GM12878 (cell line): ENCODE measurements around the gene ZNF813. TPM values are rescaled to one million over a fixed set of nuclear protein-coding genes. Genes with fewer than 3 reads are reported as not detected.
A peak's percentile ranks its signal among the peaks of the same experiment; 100 is the strongest.
"Not testable (repeated sequence)": the region's sequence is repeated elsewhere in the genome, so short reads cannot be mapped to it uniquely, and the experiment has no call there.

ENCODE experiments used
- ATAC-seq: fragments of 200-7000 bp; cut with Tn5 transposase; 3 replicates; pipeline ENCODE4 v1.9.1; 2020; ENCODE audit warnings: mild to moderate bottlenecking, moderate library complexity
- BruUV-seq: library from RNA; stranded (reverse); fragments of 400-500 nt; replicated peaks from 2 replicates; lab custom pipeline; 2021; lab: Mats Ljungman, UMichigan
- CTCF ChIA-PET: fragments of 300-600 bp; sonication (Branson Sonifier 250); formaldehyde crosslinking; extraction: SDS; loops from one replicate; lab custom pipeline; 2021; ENCODE audit warnings: inconsistent platforms; lab: Yijun Ruan, JAX
- POLR2A ChIA-PET: fragments of 350-600 bp; formaldehyde crosslinking; extraction: SDS; loops from one replicate; lab custom pipeline; 2021; ENCODE audit warnings: inconsistent platforms; lab: Charles Lee
- RAD21 ChIA-PET: fragments of 300-600 bp; sonication (Branson Sonifier 250); formaldehyde crosslinking; loops from one replicate; lab custom pipeline; 2023; ENCODE audit warnings: antibody characterized with exemption; ENCODE audit not compliant: unreplicated experiment; lab: Charles Lee
- SMC1A ChIA-PET: fragments of 300-600 bp; sonication (Branson Sonifier 250); formaldehyde crosslinking; loops from one replicate; lab custom pipeline; 2023; ENCODE audit not compliant: unreplicated experiment, uncharacterized antibody; lab: Charles Lee
- DNase-seq: peaks from one replicate; pipeline ENCODE4 v3.0.0-alpha.2; 2011; ENCODE audit warnings: low read depth, low spot score
- FAIRE-seq: peaks from 3 replicates; lab custom pipeline; 2011; peaks lifted over from hg19 to GRCh38; lab: Jason Lieb, UNC
- H2AFZ ChIP-seq: 2 replicates; pipeline ENCODE4 v1.6.0; 2011; ENCODE audit warnings: low read depth, low read length, control low read depth; ENCODE audit not compliant: control insufficient read depth
- H3K27ac ChIP-seq: 2 replicates; pipeline ENCODE4 v1.5.1; 2011; ENCODE audit warnings: control low read depth; ENCODE audit not compliant: control insufficient read depth, insufficient read depth
- H3K27me3 ChIP-seq, 2 experiments: replicated peaks in 1 of 2; 2 replicates each; pipeline versions ENCODE4 v1.6.0 to v1.6.1; 2011; ENCODE audit warnings: low read length in 1 of 2; ENCODE audit not compliant: control insufficient read depth in 2 of 2, insufficient read depth in 2 of 2
- H3K36me3 ChIP-seq, 2 experiments: 2 replicates each; pipeline ENCODE4 v1.5.1; 2011; ENCODE audit warnings: low read length in 1 of 2; ENCODE audit not compliant: control insufficient read depth in 2 of 2, insufficient read depth in 2 of 2
- H3K4me1 ChIP-seq: 2 replicates; pipeline ENCODE4 v1.6.1; 2011; ENCODE audit warnings: mild to moderate bottlenecking, low read length, moderate library complexity, mixed read lengths; ENCODE audit not compliant: control insufficient read depth, insufficient read depth
- H3K4me2 ChIP-seq: 2 replicates; pipeline ENCODE4 v1.6.0; 2011; ENCODE audit warnings: control low read depth; ENCODE audit not compliant: control insufficient read depth, insufficient read depth
- H3K4me3 ChIP-seq: fragments of 200-600 bp; sonication (generic); 2 replicates; pipeline ENCODE4 v1.5.1; 2016
- H3K79me2 ChIP-seq: 2 replicates; pipeline ENCODE4 v1.6.0; 2011; ENCODE audit warnings: low read length; ENCODE audit not compliant: control insufficient read depth, insufficient read depth
- H3K9ac ChIP-seq: 2 replicates; pipeline ENCODE4 v1.8.0; 2011; ENCODE audit warnings: low read length, control low read depth, mixed read lengths; ENCODE audit not compliant: control insufficient read depth, insufficient read depth
- H3K9me3 ChIP-seq: replicated peaks from 3 replicates; pipeline ENCODE4 v1.5.1; 2011; ENCODE audit warnings: mild to moderate bottlenecking, low read length; ENCODE audit not compliant: control insufficient read depth, insufficient read depth
- H4K20me1 ChIP-seq: 2 replicates; pipeline ENCODE4 v1.6.0; 2011; ENCODE audit not compliant: control insufficient read depth, insufficient read depth
- BMI1 ChIP-seq: fragments of 450-650 bp; IDR thresholded peaks from 2 replicates; pipeline ENCODE4 v1.6.1; 2016; ENCODE audit warnings: mild to moderate bottlenecking, moderate library complexity, borderline replicate concordance
- MYC ChIP-seq: IDR thresholded peaks from 2 replicates; pipeline ENCODE4 v1.6.1; 2011; ENCODE audit warnings: mild to moderate bottlenecking, low read length, moderate library complexity, inconsistent platforms; ENCODE audit not compliant: insufficient read depth, insufficient replicate concordance, insufficient read length, severe bottlenecking
- RAD21 ChIP-seq: IDR thresholded peaks from 2 replicates; pipeline ENCODE4 v1.6.1; 2011; ENCODE audit warnings: mild to moderate bottlenecking, low read depth, low read length, moderate library complexity; ENCODE audit not compliant: insufficient read depth
- SMC3 ChIP-seq: IDR thresholded peaks from 2 replicates; pipeline ENCODE4 v1.6.1; 2011; ENCODE audit warnings: low read length, improper control_type of control experiment, borderline replicate concordance
- STAT3 ChIP-seq: IDR thresholded peaks from 2 replicates; pipeline ENCODE4 v1.6.1; 2011; ENCODE audit warnings: low read depth, low read length, improper control_type of control experiment
- WGBS: methylation state at CpG from one replicate; pipeline ENCODE4 v1.1.6; 2016; ENCODE audit warnings: low lambda C conversion rate; ENCODE audit not compliant: insufficient replicate concordance, insufficient coverage; ENCODE audit errors: missing lambda C conversion rate; 5-methylcytosine and 5-hydroxymethylcytosine counted together
- in situ Hi-C: fragments of 300-500 bp; cut with MboI; formaldehyde crosslinking; loops from 9 replicates; pipeline ENCODE4 v1.14.3; 2018; ENCODE audit warnings: mixed read lengths
- intact Hi-C: fragments of 100-400 bp; cut with micrococcal nuclease; formaldehyde crosslinking; loops from one replicate; pipeline ENCODE4 v1.14.2; 2022; ENCODE audit not compliant: unreplicated experiment
- polyA plus RNA-seq, 11 experiments: library from polyadenylated mRNA; depleted of rRNA in 4 of 11; unstranded in 6 of 11; stranded (reverse) in 5 of 11; fragments of >200 nt; fragmentation: Nextera tagmentation in 4 of 11; fragmentation: Illumina TruSeq in 1 of 11; extraction: Ambion mirVana in 4 of 11; extraction: Trizol in 1 of 11; gene quantifications; 1 replicate in 1 of 11; 2 replicates in 10 of 11; pipeline versions ENCODE4 v1.2.1 to v1.2.3, GENCODE V29; 2011 to 2016; ENCODE audit warnings: inconsistent platforms in 2 of 11, missing spikeins in 2 of 11, low read depth in 1 of 11
- total RNA-seq, 4 experiments: library from RNA; depleted of rRNA in 3 of 4; stranded (reverse); fragments of >200 nt in 3 of 4; fragmentation: Illumina TruSeq in 1 of 4; extraction: Trizol in 1 of 4; gene quantifications; 2 replicates each; pipeline versions ENCODE4 v1.2.1 to v1.2.3, GENCODE V29; 2013 to 2021
- TF ChIP-seq, protein P1 (sequence below), 3 experiments: IDR thresholded peaks in 2 of 3; conservative IDR thresholded peaks in 1 of 3; 2 replicates each; pipeline ENCODE4 v1.5.1; 2011; ENCODE audit warnings: low read depth in 3 of 3, low read length in 3 of 3, mild to moderate bottlenecking in 3 of 3, control low read depth in 2 of 3, moderate library complexity in 2 of 3, inconsistent platforms in 1 of 3, mixed read lengths in 1 of 3; ENCODE audit not compliant: control insufficient read depth in 2 of 3, insufficient read depth in 1 of 3; ENCODE audit errors: extremely low read depth in 1 of 3

The ZNF813 gene
- total and polyA plus RNA-seq, 10 of the 15 experiments (the other 5 are each of a cell fraction or from before 2014, with no cell fraction given): 0.27 to 4.8 (median 2.6) TPM

DNA sequence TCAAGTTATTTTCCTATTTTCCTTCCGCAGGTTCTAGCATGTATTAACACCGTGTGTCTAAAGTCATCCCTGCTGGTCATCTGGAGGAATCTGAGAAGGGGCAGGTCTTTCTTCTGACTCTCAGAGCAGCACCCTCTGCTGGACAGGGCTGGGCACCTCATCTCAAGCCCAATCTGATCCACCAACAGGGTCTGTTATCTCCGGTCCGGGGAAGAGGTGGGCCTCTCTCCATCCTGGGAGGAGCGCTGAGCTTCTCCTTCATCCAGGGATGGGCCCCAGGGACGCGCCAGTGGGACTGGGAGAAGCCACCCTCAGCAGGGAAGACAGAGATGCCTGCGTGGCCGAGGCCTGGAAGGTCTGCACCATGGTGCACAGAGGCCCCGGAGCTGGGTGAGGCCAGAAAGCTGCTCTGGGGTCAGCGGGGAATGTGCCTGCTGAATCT lies 44.4 kb downstream of the ZNF813 start:
- Histone ChIP-seq H3K79me2 (no peaks in the 10 kb centered on the region), H3K4me2 (no peak overlapping the region), H3K4me1 (no peaks in the 10 kb centered on the region), H3K9me3 (no peaks in the 10 kb centered on the region; the same call in 2 of the 3 replicates), H2AFZ (no peak overlapping the region), H4K20me1 (no peaks in the 10 kb centered on the region), H3K27ac (no peak overlapping the region), H3K9ac (no peak overlapping the region), H3K27me3 (no peaks in the 10 kb centered on the region), H3K4me3 (no peak overlapping the region), H3K36me3 (no peaks in the 10 kb centered on the region)
- no peak for FAIRE-seq
- TF ChIP-seq, protein P1, sequence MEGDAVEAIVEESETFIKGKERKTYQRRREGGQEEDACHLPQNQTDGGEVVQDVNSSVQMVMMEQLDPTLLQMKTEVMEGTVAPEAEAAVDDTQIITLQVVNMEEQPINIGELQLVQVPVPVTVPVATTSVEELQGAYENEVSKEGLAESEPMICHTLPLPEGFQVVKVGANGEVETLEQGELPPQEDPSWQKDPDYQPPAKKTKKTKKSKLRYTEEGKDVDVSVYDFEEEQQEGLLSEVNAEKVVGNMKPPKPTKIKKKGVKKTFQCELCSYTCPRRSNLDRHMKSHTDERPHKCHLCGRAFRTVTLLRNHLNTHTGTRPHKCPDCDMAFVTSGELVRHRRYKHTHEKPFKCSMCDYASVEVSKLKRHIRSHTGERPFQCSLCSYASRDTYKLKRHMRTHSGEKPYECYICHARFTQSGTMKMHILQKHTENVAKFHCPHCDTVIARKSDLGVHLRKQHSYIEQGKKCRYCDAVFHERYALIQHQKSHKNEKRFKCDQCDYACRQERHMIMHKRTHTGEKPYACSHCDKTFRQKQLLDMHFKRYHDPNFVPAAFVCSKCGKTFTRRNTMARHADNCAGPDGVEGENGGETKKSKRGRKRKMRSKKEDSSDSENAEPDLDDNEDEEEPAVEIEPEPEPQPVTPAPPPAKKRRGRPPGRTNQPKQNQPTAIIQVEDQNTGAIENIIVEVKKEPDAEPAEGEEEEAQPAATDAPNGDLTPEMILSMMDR (IDR thresholded peaks at IDR 0.05 in 2 of 3, conservative IDR thresholded peaks at IDR 0.05 in 1 of 3; ENCODE audit: control insufficient read depth in 2 of 3, extremely low read depth in 1 of 3, insufficient read depth in 1 of 3, low read depth in 3 of 3, low read length in 3 of 3): peak; percentile 11 to 38 (median 36); a peak in 4 of 6 replicates
- TF ChIP-seq RAD21 (peak; percentile 7; the same call in 1 of the 2 replicates), MYC (no peak), SMC3 (peak; percentile 33; the same call in 1 of the 2 replicates), BMI1 (no peak), STAT3 (no peak)
- ChIA-PET CTCF (no interaction called here), SMC1A (no interaction called here), POLR2A (no interaction called here), RAD21 (no interaction called here)
- intact Hi-C loops: no loop called here
- in situ Hi-C loops: no loop called here
- no TSS peak for BruUV-seq
- WGBS: 14% methylated on average over 11 of the region's 11 CpGs
- no peak for DNase-seq
- ATAC-seq: peak; percentile 71

DNA sequence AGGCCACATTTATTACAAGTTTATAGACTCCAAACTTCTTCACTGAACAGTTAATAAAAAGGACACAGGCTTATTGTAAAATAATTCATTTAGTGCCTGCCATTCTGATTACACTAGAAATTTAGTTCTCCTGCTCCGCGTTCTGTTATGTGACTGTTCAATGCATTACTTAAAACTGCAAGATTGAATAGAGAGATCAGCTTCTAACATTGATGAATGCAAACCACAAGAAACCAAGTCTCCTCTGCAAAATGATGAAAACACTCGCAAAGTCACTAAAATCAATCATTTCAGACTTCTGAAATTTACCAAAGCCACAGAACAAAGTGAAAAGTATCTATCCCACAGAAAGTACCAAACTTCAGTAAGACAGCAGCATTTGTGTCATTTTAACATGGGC lies 47.5 kb downstream of the ZNF813 start:
- H3K79me2 ChIP-seq, H2AFZ ChIP-seq, RAD21 ChIA-PET, H3K9me3 ChIP-seq, H3K4me2 ChIP-seq, POLR2A ChIA-PET, H3K27me3 ChIP-seq, H3K4me3 ChIP-seq, BruUV-seq, ATAC-seq, intact Hi-C loops, H3K9ac ChIP-seq, in situ Hi-C loops, FAIRE-seq, H3K4me1 ChIP-seq, H3K27ac ChIP-seq, SMC1A ChIA-PET, DNase-seq, CTCF ChIA-PET, H3K36me3 ChIP-seq, H4K20me1 ChIP-seq: not testable (repeated sequence)
- WGBS: 88% methylated on average over 3 of the region's 3 CpGs
